NCI-H1092 treated with DMSO at 0.1 percent for 48 hours (cell line): ENCODE data around the gene EPHB2.
"Not testable (repeated sequence)": the region's sequence is repeated elsewhere in the genome, so short reads cannot be mapped to it uniquely, and the experiment has no call there.

Experiments used
- DNase-seq: peaks from one replicate; lab custom pipeline; 2025; lab: John Stamatoyannopoulos, UW

EPHB2 gene

GRCh38 chr1:22691031-22691753, 19.4 kb upstream of the EPHB2 start:
- no peak for DNase-seq

GRCh38 chr1:22694172-22694571, 16.5 kb upstream of the EPHB2 start:
- DNase-seq = no peak

GRCh38 chr1:22696610-22697009, 14.0 kb upstream of the EPHB2 start:
- DNase-seq = no peak

DNA sequence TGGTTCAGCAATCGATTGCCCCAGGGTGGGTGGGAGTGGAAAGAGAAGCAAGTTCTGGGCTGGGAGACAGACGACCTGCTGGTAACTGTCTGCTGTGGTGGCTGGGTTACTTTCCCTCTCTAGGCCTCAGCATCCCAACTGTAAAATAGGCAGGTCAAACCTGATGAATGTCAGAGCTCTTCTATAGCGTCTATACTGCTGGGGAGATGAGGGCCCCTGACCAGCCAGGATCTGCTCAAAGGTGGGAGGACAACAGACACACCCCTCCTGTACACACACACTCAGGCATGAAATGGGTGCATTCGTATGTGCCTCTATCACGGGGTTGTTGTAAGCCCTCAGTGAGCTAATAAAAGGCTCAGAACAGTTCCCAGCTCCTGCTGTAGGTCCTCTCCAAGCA, 12.7 kb upstream of the EPHB2 start:
- no peak for DNase-seq

GRCh38 chr1:22699681-22700520, 10.7 kb upstream of the EPHB2 start:
- DNase-seq = no peak

DNA sequence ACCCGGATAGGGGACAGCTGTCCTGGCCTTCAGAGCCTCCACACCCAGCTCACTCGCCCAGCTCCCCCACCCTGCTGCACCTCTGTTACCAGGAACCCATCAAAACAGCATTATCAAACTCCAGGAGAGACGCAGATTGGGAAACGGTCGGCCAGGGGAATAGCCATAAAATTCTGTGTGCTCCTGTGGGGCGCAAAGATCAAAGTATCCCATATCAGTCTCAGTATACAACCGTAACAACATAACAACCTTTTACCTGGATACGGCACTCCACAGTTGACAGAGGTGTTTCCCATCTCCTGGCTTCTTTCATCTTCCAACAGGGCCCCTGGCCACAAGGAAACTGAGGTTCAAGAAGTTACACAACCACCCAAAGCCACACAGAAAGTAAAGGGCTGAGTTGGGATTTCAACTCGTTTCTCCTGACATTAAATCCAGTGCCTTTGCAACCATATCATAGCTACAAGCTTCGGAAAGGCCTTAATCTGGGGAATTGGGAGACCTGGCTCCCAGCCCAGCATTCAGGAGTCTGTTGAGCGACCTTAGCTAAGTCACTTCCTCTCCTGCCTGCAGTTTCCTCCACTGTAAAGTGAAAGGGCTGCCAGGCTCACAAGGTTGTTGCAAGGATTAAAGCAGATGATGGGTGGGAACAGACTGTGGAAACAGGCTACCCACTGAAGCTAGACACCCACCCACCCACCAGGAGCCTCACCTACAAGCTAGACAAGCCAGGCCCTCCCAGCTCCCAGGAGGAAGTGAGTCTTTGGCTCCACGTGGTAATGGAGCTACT, 8.1 kb upstream of the EPHB2 start:
- no peak for DNase-seq

- peak; percentile 67 for DNase-seq
Observed at GRCh38 chr1:22704440-22705067, 6.1 kb upstream of the EPHB2 start.

DNA sequence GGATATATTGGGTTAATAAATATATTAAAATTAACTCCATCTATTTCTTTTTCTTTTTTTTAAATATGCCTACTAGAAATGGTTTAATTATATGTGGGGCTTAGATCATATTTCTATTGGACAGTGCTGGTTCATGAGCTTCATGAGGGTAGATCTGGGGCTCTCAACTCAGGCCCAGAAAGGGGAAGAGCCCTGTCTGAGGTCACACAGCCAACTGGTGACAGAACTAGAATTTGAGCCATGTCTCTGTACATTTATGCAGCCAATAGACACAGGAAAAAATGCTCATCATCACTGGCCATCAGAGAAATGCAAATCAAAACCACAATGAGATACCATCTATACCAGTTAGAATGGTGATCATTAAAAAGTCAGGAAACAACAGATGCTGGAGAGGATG, 5.1 kb upstream of the EPHB2 start:
- DNase-seq = no peak

DNA sequence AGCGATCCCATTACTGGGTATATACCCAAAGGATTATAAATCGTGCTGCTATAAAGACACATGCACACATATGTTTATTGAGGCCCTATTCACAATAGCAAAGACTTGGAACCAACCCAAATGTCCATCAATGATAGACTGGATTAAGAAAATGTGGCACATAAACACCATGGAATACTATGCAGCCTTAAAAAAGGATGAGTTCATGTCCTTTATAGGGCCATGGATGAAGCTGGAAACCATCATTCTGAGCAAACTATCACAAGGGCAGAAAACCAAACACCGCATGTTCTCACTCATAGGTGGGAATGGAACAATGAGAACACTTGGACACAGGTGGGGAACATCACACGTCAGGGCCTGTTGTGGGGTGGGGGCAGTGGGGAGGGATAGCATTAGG, 4.5 kb upstream of the EPHB2 start:
- DNase-seq = not testable (repeated sequence)

GRCh38 chr1:22708777-22709176, 1.9 kb upstream of the EPHB2 start:
- DNase-seq = no peak

DNA sequence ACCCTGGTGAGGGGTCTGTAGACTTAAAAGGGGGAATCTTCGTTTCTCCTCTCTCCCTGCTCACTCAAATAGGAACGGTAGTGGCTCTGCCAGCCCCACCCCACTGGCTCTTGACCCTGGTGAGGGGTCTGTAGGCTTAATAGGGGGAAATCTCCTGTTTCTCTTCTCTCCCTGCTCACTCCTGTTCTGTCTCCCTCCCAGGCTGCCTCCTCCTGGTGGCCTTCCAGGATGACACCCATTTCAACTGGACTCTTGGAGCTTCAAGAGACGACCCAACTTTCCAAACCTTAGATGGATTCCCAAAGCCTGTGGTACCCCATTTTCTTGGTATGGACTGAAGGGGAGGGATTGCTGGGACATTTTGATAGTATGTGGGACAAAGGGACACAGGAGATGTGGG, 1.4 kb upstream of the EPHB2 start:
- no peak for DNase-seq

DNA sequence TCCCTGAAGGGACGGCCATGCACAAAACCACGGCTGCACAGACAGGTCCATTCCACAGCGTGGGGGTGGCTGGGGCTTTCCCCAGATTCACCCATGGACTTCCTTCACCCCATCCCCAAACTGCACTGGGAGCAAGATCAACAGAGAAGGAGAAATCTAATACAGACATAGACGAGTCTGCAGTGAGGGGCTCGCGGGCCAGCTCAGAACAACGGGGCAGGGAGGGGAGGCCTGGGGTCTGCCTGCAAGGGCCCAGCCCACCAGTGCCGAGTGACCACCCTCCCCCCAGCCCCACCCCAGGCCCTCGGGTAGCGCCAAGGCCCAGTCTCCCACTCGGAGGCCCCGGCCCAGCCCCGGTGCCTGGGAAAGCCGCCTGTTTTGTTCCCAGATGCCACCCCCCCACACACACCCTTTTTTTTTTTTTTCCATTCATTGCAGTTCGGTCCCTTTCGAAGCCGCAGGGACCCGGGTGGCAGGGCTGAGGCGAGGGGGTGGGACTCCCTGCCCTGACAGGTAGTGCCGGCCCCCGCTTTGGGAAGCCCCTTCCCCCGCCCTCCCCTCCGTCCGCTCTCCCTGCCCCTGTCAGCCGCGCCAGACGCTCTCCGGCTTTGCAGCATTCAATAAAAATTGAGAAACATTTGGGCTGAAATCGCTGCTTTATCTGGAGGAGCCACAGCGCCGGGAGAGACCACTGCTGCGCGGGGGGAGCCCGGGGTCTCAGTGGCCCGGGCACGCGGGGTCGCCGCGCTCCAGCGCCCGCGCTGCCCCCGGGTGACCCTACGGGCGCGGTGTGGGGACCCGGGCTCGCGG, 543 bp upstream of the EPHB2 start:
- peak; percentile 60 for DNase-seq

DNA sequence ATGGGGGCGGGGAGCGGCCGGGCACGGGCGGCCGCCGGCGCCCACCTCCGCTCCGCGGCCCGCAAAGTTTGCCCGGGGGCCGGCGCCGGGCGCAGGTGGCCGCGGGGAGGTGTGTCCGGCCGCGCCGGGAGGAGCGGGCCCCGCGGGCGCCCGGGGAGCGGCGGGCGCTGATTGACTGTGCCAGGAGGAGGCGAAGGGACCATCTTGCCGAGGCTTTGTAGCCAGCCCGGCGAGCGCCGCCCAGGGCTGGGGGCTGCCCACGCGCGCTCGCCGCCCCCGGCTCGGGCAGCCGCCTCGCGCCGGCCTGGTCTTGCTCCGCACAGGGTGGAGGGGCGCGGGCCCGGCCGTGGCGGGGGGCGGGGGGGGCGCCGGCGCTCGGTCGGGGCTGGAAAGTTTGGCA, 432 bp downstream of the EPHB2 start:
- peak; percentile 20 for DNase-seq

- no peak for DNase-seq
Observed at GRCh38 chr1:22711591-22712501, 1.2 kb downstream of the EPHB2 start.

GRCh38 chr1:22712502-22713271, 2.0 kb downstream of the EPHB2 start:
- DNase-seq = peak; percentile 12

DNA sequence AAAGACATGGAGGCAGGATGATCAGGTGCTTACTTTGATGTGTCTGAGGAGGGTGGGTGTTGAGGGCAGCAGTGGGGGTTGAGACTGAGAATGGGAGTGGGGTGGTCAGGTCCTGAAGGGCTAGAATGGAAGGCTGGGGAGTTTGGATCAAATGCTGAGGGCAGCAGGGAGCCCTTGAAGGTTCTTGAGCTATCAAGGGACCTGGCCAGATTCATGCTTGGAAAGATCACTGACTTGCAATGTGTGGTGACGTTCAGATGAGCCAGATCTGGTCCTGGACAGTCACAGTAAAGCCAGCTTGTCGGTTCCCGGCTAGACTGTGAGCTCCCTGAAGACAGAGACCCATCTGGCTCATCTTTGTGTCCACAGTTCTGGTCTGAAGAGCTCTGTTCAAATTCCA, 3.8 kb downstream of the EPHB2 start:
- DNase-seq = no peak

GRCh38 chr1:22717037-22717760, 6.6 kb downstream of the EPHB2 start:
- peak; percentile 87 for DNase-seq

DNA sequence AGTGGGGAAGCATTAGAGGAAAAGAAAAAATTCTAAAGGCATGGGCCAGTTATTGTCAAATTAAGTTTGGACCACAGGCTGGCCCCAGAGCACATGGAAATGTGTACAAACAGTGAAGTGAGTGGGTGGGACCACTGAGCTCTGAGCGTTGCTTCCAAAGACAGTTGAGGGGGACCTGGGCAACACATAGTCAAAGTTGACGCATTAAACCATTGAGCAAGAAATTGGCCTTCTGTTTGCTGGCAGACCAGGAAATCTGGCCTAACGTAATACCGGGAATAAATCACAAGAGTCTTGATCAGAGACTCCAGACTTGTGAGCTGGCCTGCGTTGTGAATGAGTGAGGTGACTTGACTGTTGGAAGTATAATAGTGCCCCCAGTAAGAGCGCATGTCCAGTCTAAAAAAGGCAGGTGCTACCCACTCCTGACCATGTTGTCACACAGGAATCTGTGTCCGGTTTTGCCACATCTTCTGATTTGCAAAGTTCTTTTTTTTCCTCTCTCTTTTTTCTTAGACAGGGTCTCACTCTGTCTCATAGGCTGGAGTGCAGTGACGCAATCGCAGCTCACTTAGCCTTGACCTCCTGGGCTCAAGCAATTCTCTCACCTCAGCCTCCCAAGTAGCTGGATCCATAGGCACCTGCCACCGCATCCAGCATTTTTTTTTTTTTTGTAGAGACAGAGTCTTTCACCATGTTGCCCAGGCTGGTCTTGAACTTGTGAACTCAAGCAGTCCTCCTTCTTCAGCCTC, 10.7 kb downstream of the EPHB2 start:
- DNase-seq = no peak
